Adipocyte (in vitro differentiated cells): ENCODE results near the gene UQCC5.
"Not testable (repeated sequence)": the region's sequence is repeated elsewhere in the genome, so short reads cannot be mapped to it uniquely, and the experiment has no call there.

Source experiments
- DNase-seq: peaks from one replicate; pipeline ENCODE4 v3.0.0-alpha.2; 2015; ENCODE audit warnings: low read depth
- H3K27me3 ChIP-seq: replicated peaks from 2 replicates; pipeline ENCODE4 v1.7.0; 2013; ENCODE audit warnings: mild to moderate bottlenecking, low read length, moderate library complexity; ENCODE audit not compliant: control insufficient read depth, insufficient read depth
- H3K36me3 ChIP-seq: 2 replicates; pipeline ENCODE4 v1.7.0; 2013; ENCODE audit warnings: low read length, mild to moderate bottlenecking, moderate library complexity; ENCODE audit not compliant: control insufficient read depth, insufficient read depth, severe bottlenecking
- H3K4me1 ChIP-seq: 2 replicates; pipeline ENCODE4 v1.7.0; 2013; ENCODE audit warnings: mild to moderate bottlenecking, low read length, moderate library complexity; ENCODE audit not compliant: control insufficient read depth, insufficient read depth
- H3K4me3 ChIP-seq: 2 replicates; pipeline ENCODE4 v1.7.0; 2013; ENCODE audit warnings: mild to moderate bottlenecking, low read length, moderate library complexity
- H3K9ac ChIP-seq: 2 replicates; pipeline ENCODE4 v1.7.0; 2013; ENCODE audit warnings: mild to moderate bottlenecking, low read length, moderate library complexity
- H3K9me3 ChIP-seq: 2 replicates; pipeline ENCODE4 v1.7.0; 2013; ENCODE audit warnings: mild to moderate bottlenecking, low read length, moderate library complexity; ENCODE audit not compliant: control insufficient read depth

The UQCC5 gene

GRCh38 chr3:52525680-52526561 lies 10.5 kb upstream of the UQCC5 start:
- Histone ChIP-seq H3K36me3 (peaks cover 30% of the 10 kb centered on the region), H3K9me3 (no peaks in the 10 kb centered on the region), H3K9ac (no peak overlapping the region), H3K4me3 (no peak overlapping the region), H3K4me1 (peaks cover 27% of the 10 kb centered on the region), H3K27me3 (no peaks in the 10 kb centered on the region)
- no peak for DNase-seq

- not testable (repeated sequence) for DNase-seq, H3K27me3 ChIP-seq, H3K4me3 ChIP-seq, H3K9ac ChIP-seq, H3K9me3 ChIP-seq
- Histone ChIP-seq H3K4me1 (peaks cover 32% of the 10 kb centered on the region), H3K36me3 (peaks cover 30% of the 10 kb centered on the region)
These were observed 9.8 kb upstream of the UQCC5 start for GRCh38 chr3:52526671-52527038.

GRCh38 chr3:52527039-52527731 lies 9.2 kb upstream of the UQCC5 start:
- H3K4me3 ChIP-seq: no peak overlapping the region
- no peaks in the 10 kb centered on the region for H3K9me3 ChIP-seq
- peaks cover 30% of the 10 kb centered on the region for H3K36me3 ChIP-seq
- H3K27me3 ChIP-seq: no peaks in the 10 kb centered on the region
- peaks cover 37% of the 10 kb centered on the region for H3K4me1 ChIP-seq
- H3K9ac ChIP-seq: no peak overlapping the region
- DNase-seq: no peak

GRCh38 chr3:52527732-52528585 lies 8.4 kb upstream of the UQCC5 start:
- no peak overlapping the region for H3K9ac ChIP-seq
- H3K9me3 ChIP-seq: no peaks in the 10 kb centered on the region
- DNase-seq: no peak
- peaks cover 43% of the 10 kb centered on the region for H3K4me1 ChIP-seq
- no peaks in the 10 kb centered on the region for H3K27me3 ChIP-seq
- peaks cover 30% of the 10 kb centered on the region for H3K36me3 ChIP-seq
- no peak overlapping the region for H3K4me3 ChIP-seq

GRCh38 chr3:52528586-52529375 lies 7.6 kb upstream of the UQCC5 start:
- no peaks in the 10 kb centered on the region for H3K9me3 ChIP-seq
- H3K27me3 ChIP-seq: no peaks in the 10 kb centered on the region
- peaks cover 43% of the 10 kb centered on the region for H3K4me1 ChIP-seq
- peaks cover 28% of the 10 kb centered on the region for H3K36me3 ChIP-seq
- no peak overlapping the region for H3K9ac ChIP-seq
- no peak overlapping the region for H3K4me3 ChIP-seq
- no peak for DNase-seq

- no peaks in the 10 kb centered on the region for H3K9me3 ChIP-seq
- H3K4me3 ChIP-seq: no peak overlapping the region
- H3K9ac ChIP-seq: no peak overlapping the region
- H3K4me1 ChIP-seq: peaks cover 49% of the 10 kb centered on the region
- DNase-seq: no peak
- peaks cover 20% of the 10 kb centered on the region for H3K36me3 ChIP-seq
- no peaks in the 10 kb centered on the region for H3K27me3 ChIP-seq
These were observed 6.8 kb upstream of the UQCC5 start for GRCh38 chr3:52529376-52530333.

GRCh38 chr3:52530918-52531826 lies 5.2 kb upstream of the UQCC5 start:
- peaks cover 20% of the 10 kb centered on the region for H3K36me3 ChIP-seq

GRCh38 chr3:52531860-52532516 lies 4.4 kb upstream of the UQCC5 start:
- Histone ChIP-seq H3K4me1 (peaks cover 54% of the 10 kb centered on the region), H3K36me3 (peaks cover 19% of the 10 kb centered on the region), H3K4me3 (peak overlapping the region; percentile 78), H3K27me3 (no peaks in the 10 kb centered on the region), H3K9ac (peak overlapping the region; percentile 77), H3K9me3 (no peaks in the 10 kb centered on the region)
- no peak for DNase-seq

More at GRCh38 chr3:52530918-52531826, 5.2 kb upstream of the UQCC5 start:
- no peak overlapping the region for H3K4me3 ChIP-seq
- no peaks in the 10 kb centered on the region for H3K27me3 ChIP-seq
- no peaks in the 10 kb centered on the region for H3K9me3 ChIP-seq
- H3K4me1 ChIP-seq: peaks cover 62% of the 10 kb centered on the region
- H3K9ac ChIP-seq: no peak overlapping the region
- no peak for DNase-seq

- DNase-seq: peak; percentile 11
- peak overlapping the region; percentile 77 for H3K9ac ChIP-seq
These were observed 3.9 kb upstream of the UQCC5 start for GRCh38 chr3:52532517-52532837.

More at GRCh38 chr3:52532517-52532837, 3.9 kb upstream of the UQCC5 start:
- Histone ChIP-seq H3K9me3 (no peaks in the 10 kb centered on the region), H3K4me1 (peaks cover 52% of the 10 kb centered on the region), H3K36me3 (peaks cover 14% of the 10 kb centered on the region), H3K27me3 (no peaks in the 10 kb centered on the region), H3K4me3 (peak overlapping the region; percentile 78)
